NCI-H748 (cell line): ENCODE results near the gene PAXX.

Experiments
- DNase-seq: peaks from one replicate; lab custom pipeline; 2025; ENCODE audit not compliant: unreplicated experiment; lab: John Stamatoyannopoulos, UW

Gene PAXX

GRCh38 chr9:136991993-136992818 lies at the start of gene PAXX:
TSS of gene PAXX (plus strand) at chr9:136992422. CDS start at chr9:136992444, 22 bp downstream.
- peak; percentile 86 for DNase-seq

GRCh38 chr9:136942881-136943230 lies 49.4 kb upstream of the PAXX start:
- no peak for DNase-seq

- DNase-seq = peak; percentile 53
Observed at GRCh38 chr9:136943291-136944211, 48.7 kb upstream of the PAXX start.

GRCh38 chr9:136944212-136944518 lies 48.1 kb upstream of the PAXX start:
- no peak for DNase-seq

GRCh38 chr9:136944519-136945332 lies 47.5 kb upstream of the PAXX start, which contains the start of the genes C8G and FBXW5:
TSS of gene C8G (plus strand) at chr9:136945243. CDS start at chr9:136945321, 78 bp downstream.
TSS of gene FBXW5 (minus strand) at chr9:136944738. CDS start at chr9:136944083, 655 bp downstream.
- DNase-seq = peak; percentile 96

- no peak for DNase-seq
Observed at GRCh38 chr9:136945333-136946227, 46.6 kb upstream of the PAXX start.

- no peak for DNase-seq
Observed at GRCh38 chr9:136946228-136947027, 45.8 kb upstream of the PAXX start.

- DNase-seq = no peak
Observed at GRCh38 chr9:136947028-136947891, 45.0 kb upstream of the PAXX start.

GRCh38 chr9:136947955-136948510 lies 44.2 kb upstream of the PAXX start:
- peak; percentile 60 for DNase-seq

GRCh38 chr9:136949239-136949816 lies 42.9 kb upstream of the PAXX start:
- peak; percentile 67 for DNase-seq

- DNase-seq = peak; percentile 96
Observed at GRCh38 chr9:136949817-136950655, 42.2 kb upstream of the PAXX start.

GRCh38 chr9:136950656-136951276 lies 41.5 kb upstream of the PAXX start:
- no peak for DNase-seq

GRCh38 chr9:136951541-136952320 lies 40.5 kb upstream of the PAXX start, which contains the start of gene LCN12:
TSS of gene LCN12 (plus strand) at chr9:136952273. CDS start at chr9:136952328, 55 bp downstream.
- no peak for DNase-seq

- no peak for DNase-seq
Observed at GRCh38 chr9:136952321-136952850, 39.8 kb upstream of the PAXX start.
